ENCODE results near the gene TMEM156.

TMEM156 gene

GRCh38 chr4:39044364-39044955 is 12.3 kb upstream of the TMEM156 start:
- Histone ChIP-seq H3K4me3 (ENCODE audit: low read depth, low read length) (peak overlapping the region; percentile 20), H3K9me3 (ENCODE audit: control insufficient read depth, low read length) (no peaks in the 10 kb centered on the region), H3K9ac (no peak overlapping the region), H3K36me3 (ENCODE audit: control insufficient read depth, insufficient read depth, low read length) (no peaks in the 10 kb centered on the region), H3K79me2 (no peaks in the 10 kb centered on the region), H3K4me1 (no peaks in the 10 kb centered on the region), H3K27ac (peak overlapping the region; percentile 74), H3K4me2 (ENCODE audit: low read length) (peak overlapping the region; percentile 43), H2AFZ (peak overlapping the region; percentile 66), H3K27me3 (ENCODE audit: control insufficient read depth, insufficient read depth, low read length) (no peaks in the 10 kb centered on the region)
- TF ChIP-seq CTCF (IDR thresholded peaks at IDR 0.05): no peak

- Histone ChIP-seq H3K36me3 (ENCODE audit: control insufficient read depth, insufficient read depth, low read length) (no peaks in the 10 kb centered on the region), H3K4me3 (ENCODE audit: low read depth, low read length) (peak overlapping the region; percentile 20), H3K27ac (peak overlapping the region; percentile 74), H3K9me3 (ENCODE audit: control insufficient read depth, low read length) (no peaks in the 10 kb centered on the region), H3K9ac (no peak overlapping the region), H2AFZ (peak overlapping the region; percentile 66), H3K4me2 (ENCODE audit: low read length) (peak overlapping the region; percentile 43), H3K27me3 (ENCODE audit: control insufficient read depth, insufficient read depth, low read length) (no peaks in the 10 kb centered on the region), H3K4me1 (no peaks in the 10 kb centered on the region), H3K79me2 (no peaks in the 10 kb centered on the region)
- TF ChIP-seq CTCF (IDR thresholded peaks at IDR 0.05): no peak
Observed at GRCh38 chr4:39043861-39044363, 11.7 kb upstream of the TMEM156 start.

- Histone ChIP-seq H3K36me3 (ENCODE audit: control insufficient read depth, insufficient read depth, low read length) (no peaks in the 10 kb centered on the region), H3K9me3 (ENCODE audit: control insufficient read depth, low read length) (no peaks in the 10 kb centered on the region), H3K4me2 (ENCODE audit: low read length) (no peak overlapping the region), H3K27me3 (ENCODE audit: control insufficient read depth, insufficient read depth, low read length) (no peaks in the 10 kb centered on the region), H3K79me2 (no peaks in the 10 kb centered on the region), H3K27ac (peak overlapping the region; percentile 74), H3K4me1 (no peaks in the 10 kb centered on the region), H3K4me3 (ENCODE audit: low read depth, low read length) (no peak overlapping the region), H2AFZ (peak overlapping the region; percentile 66), H3K9ac (no peak overlapping the region)
- no peak for TF ChIP-seq CTCF (IDR thresholded peaks at IDR 0.05)
Observed at GRCh38 chr4:39043058-39043860, 11.1 kb upstream of the TMEM156 start.

- H3K4me1 ChIP-seq: no peaks in the 10 kb centered on the region
- no peak overlapping the region for H3K9ac ChIP-seq
- peak overlapping the region; percentile 24 for H2AFZ ChIP-seq
- H3K79me2 ChIP-seq: no peaks in the 10 kb centered on the region
- no peak overlapping the region for H3K27ac ChIP-seq
- no peak overlapping the region for H3K4me3 ChIP-seq (ENCODE audit: low read depth, low read length)
- H3K27me3 ChIP-seq (ENCODE audit: control insufficient read depth, insufficient read depth, low read length): no peaks in the 10 kb centered on the region
- H3K36me3 ChIP-seq (ENCODE audit: control insufficient read depth, insufficient read depth, low read length): no peaks in the 10 kb centered on the region
- no peaks in the 10 kb centered on the region for H3K9me3 ChIP-seq (ENCODE audit: control insufficient read depth, low read length)
- H3K4me2 ChIP-seq (ENCODE audit: low read length): no peak overlapping the region
- TF ChIP-seq CTCF (IDR thresholded peaks at IDR 0.05): no peak
Observed at GRCh38 chr4:39042366-39042765, 10.2 kb upstream of the TMEM156 start.

All from parathyroid adenoma (tissue), 2 donors.